Left lung (tissue), 10 donors: Measurements from ENCODE around the gene ADAMTS17. TPM values are rescaled to one million over a fixed set of nuclear protein-coding genes. Genes with fewer than 3 reads are reported as not detected.
A peak's percentile ranks its signal among the peaks of the same experiment; 100 is the strongest.

Experiments used
- ATAC-seq: fragments of 200-7000 bp; cut with Tn5 transposase; one replicate; pipeline ENCODE4 v1.9.1; 2020; ENCODE audit warnings: moderate library complexity
- DNase-seq, 4 donors: peaks; one replicate each; pipeline ENCODE4 v3.0.0-alpha.2; 2013 to 2020
- H3K27ac ChIP-seq, 2 donors: fragments of 200-600 bp; sonication (generic) in 1 of 2; one replicate each; pipeline versions ENCODE4 v1.5.0 to v1.8.0; 2020 to 2021
- H3K27me3 ChIP-seq, 2 donors: fragments of 200-600 bp; sonication (generic) in 1 of 2; one replicate each; pipeline versions ENCODE4 v1.5.0 to v1.8.0; 2020 to 2021
- H3K36me3 ChIP-seq, 2 donors: fragments of 200-600 bp; sonication (generic) in 1 of 2; one replicate each; pipeline versions ENCODE4 v1.5.0 to v1.8.0; 2020 to 2021
- H3K4me1 ChIP-seq, 2 donors: fragments of 200-600 bp; one replicate each; pipeline ENCODE4 v1.8.0; 2021
- H3K4me3 ChIP-seq, 2 donors: fragments of 200-600 bp; sonication (generic) in 1 of 2; one replicate each; pipeline versions ENCODE4 v1.5.0 to v1.8.0; 2020 to 2021; ENCODE audit warnings: mild to moderate bottlenecking in 1 of 2
- H3K9me3 ChIP-seq, 2 donors: fragments of 200-600 bp; sonication (generic) in 1 of 2; one replicate each; pipeline versions ENCODE4 v1.5.0 to v1.8.0; 2020 to 2021
- intact Hi-C, 2 donors: fragments of 100-400 bp; cut with DNase I; formaldehyde crosslinking; loops; one replicate each; pipeline versions ENCODE4 v1.11.2 to v1.14.2; 2022
- polyA plus RNA-seq, 6 donors: library from polyadenylated mRNA; unstranded; fragments of 120-200 nt; gene quantifications; one replicate each; pipeline ENCODE4 v1.2.1, GENCODE V29; 2013; ENCODE audit not compliant: insufficient read length in 6 of 6
- total RNA-seq, 2 donors: library from RNA; stranded (reverse); fragmentation: NEBNext Ultra II Directional; extraction: Animal tissue kit (Norgen Biotek cat#: 25700); gene quantifications; one replicate each; pipeline ENCODE4 v1.2.1, GENCODE V29; 2021
- TF ChIP-seq, protein P1 (sequence below), 2 donors: fragments of 200-600 bp; sonication (generic) in 1 of 2; IDR thresholded peaks; one replicate each; pipeline versions ENCODE4 v1.5.0 to v1.8.0; 2021; ENCODE audit warnings: antibody characterized with exemption in 2 of 2
- donor health status: DM: no; HTN: yes; CAD: no.
- donor health status: DM: no; HTN: no; CAD: no.

The ADAMTS17 gene
- total and polyA plus RNA-seq, 8 donors: 2.0 to 3.9 (median 3.4) TPM

DNA sequence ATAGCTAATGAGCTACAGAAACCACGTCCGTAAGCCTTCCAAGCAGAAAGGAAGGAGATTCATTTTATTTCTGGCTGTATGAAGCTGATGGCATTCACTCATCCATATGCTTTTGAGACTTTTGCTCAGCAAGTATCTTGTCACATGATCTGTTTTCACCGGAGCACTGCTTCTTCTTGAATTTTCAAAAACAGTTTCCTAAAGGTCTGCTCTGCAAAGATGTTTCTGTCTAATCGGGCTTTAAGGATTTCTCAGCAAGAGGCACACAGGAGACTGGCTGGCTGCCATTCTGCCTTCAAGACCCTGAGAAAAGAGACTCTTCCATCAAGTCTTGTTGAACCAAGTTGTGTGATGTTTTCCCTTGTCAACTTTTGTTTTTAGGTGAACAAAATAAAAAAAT, 319.0 kb downstream of the ADAMTS17 start:
- ATAC-seq (no peak), DNase-seq (no peak)
- Histone ChIP-seq H3K4me1 (no peaks in the 10 kb centered on the region), H3K27me3 (no peaks in the 10 kb centered on the region), H3K36me3 (no peaks in the 10 kb centered on the region), H3K9me3 (peaks cover 0 to 8% of the 10 kb centered on the region in 2 donors), H3K27ac (no peak overlapping the region), H3K4me3 (no peak overlapping the region)
- TF ChIP-seq, protein P1, sequence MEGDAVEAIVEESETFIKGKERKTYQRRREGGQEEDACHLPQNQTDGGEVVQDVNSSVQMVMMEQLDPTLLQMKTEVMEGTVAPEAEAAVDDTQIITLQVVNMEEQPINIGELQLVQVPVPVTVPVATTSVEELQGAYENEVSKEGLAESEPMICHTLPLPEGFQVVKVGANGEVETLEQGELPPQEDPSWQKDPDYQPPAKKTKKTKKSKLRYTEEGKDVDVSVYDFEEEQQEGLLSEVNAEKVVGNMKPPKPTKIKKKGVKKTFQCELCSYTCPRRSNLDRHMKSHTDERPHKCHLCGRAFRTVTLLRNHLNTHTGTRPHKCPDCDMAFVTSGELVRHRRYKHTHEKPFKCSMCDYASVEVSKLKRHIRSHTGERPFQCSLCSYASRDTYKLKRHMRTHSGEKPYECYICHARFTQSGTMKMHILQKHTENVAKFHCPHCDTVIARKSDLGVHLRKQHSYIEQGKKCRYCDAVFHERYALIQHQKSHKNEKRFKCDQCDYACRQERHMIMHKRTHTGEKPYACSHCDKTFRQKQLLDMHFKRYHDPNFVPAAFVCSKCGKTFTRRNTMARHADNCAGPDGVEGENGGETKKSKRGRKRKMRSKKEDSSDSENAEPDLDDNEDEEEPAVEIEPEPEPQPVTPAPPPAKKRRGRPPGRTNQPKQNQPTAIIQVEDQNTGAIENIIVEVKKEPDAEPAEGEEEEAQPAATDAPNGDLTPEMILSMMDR (IDR thresholded peaks at IDR 0.05): no peak
- intact Hi-C loops: no loop called here

DNA sequence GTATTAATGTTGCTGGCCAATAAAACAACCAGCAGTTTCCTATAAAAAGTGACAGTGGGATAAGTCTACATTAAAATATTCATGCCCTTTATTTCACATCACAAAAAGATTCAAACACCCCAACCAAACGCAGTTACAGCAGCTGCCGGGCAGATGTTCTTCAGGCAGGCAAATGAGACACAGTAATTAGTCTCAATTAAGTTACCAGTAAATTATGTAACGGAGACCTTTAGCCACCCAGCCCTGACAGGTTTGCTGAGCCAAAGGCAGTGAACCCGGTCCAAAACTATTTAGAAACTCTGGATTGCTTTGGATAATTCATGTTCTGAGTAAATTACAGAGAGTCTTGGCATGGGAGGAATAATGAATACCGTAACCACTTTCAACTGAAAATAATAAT, 319.4 kb downstream of the ADAMTS17 start:
- DNase-seq (peak in 1 of 4 donors; percentile 28), ATAC-seq (no peak)
- Histone ChIP-seq H3K4me1 (no peaks in the 10 kb centered on the region), H3K36me3 (no peaks in the 10 kb centered on the region), H3K9me3 (peaks cover 0 to 4% of the 10 kb centered on the region in 2 donors), H3K27ac (no peak overlapping the region), H3K27me3 (no peaks in the 10 kb centered on the region), H3K4me3 (no peak overlapping the region)
- intact Hi-C loops: no loop called here
- TF ChIP-seq, protein P1 (IDR thresholded peaks at IDR 0.05): no peak

DNA sequence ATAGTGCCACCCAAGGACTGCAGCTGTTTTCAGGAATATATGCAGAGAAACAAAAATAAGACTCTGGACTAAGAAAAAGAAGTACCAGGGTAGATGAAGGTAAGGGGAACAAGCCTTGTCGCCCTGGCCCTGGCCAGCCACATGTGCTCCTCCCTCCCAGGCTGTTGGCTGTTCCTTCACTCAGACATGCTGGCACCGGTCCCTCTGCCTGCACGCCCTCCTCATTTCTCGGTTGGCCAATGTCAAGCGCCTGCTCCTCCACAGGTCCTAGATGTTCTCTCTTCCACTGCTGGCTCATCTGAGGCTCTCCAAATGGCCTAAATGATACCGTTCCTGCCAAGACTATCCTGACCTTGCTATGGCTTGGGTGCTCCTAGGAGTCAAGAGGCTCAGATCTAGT, 320.1 kb downstream of the ADAMTS17 start:
- no peaks in the 10 kb centered on the region for H3K36me3 ChIP-seq
- H3K27me3 ChIP-seq: no peaks in the 10 kb centered on the region
- DNase-seq (no peak), ATAC-seq (no peak)
- no peaks in the 10 kb centered on the region for H3K9me3 ChIP-seq
- no peaks in the 10 kb centered on the region for H3K4me1 ChIP-seq
- H3K4me3 ChIP-seq: no peak overlapping the region
- TF ChIP-seq, protein P1 (IDR thresholded peaks at IDR 0.05): no peak
- intact Hi-C loops: no loop called here
- H3K27ac ChIP-seq: no peak overlapping the region

DNA sequence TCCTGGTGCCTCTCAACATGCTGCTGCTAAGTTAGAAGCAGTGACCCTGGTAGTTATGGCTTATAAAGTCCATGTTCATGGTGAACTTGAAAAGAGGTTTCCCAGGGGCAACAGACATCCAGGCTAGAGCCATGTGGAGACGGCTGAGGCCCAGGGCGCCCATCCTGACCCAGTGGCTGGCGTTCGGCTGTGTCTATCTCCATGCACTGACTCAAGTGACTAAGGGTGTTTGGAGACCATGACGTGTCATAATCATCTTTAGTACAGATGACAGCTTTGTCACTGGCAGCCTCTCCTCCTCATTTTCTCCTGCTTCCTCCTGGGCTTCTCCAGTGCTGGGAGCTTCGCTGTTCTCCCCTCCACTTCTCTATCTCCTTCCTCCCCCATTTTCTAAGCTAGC, 321.2 kb downstream of the ADAMTS17 start:
- Histone ChIP-seq H3K4me3 (no peak overlapping the region), H3K27ac (no peak overlapping the region), H3K27me3 (no peaks in the 10 kb centered on the region), H3K4me1 (no peaks in the 10 kb centered on the region), H3K9me3 (peaks cover 0 to 2% of the 10 kb centered on the region in 2 donors), H3K36me3 (no peaks in the 10 kb centered on the region)
- TF ChIP-seq, protein P1 (IDR thresholded peaks at IDR 0.05): no peak
- intact Hi-C loops: no loop called here
- no peak for ATAC-seq
- no peak for DNase-seq

DNA sequence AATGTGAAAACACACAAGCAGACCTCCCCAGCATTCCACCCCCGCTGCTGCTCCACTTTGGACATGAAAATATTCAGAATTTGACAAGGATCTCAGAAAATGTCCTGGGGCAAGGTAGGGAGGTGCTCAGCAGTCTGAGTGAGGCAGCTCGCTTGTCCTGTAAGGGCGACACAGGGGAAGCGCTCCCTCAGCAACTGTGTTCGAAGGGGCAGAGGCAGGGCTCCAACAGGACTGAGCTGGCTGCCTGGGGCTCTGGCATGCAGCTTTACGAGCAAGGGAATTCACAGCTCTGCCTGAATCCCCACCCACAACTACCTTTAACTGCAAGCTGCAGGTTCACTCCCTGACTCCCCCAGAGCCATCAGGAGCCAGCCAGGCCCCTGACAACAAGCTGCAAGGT, 321.6 kb downstream of the ADAMTS17 start:
- H3K27ac ChIP-seq: no peak overlapping the region
- intact Hi-C loops: no loop called here
- no peaks in the 10 kb centered on the region for H3K36me3 ChIP-seq
- peaks cover 0 to 2% of the 10 kb centered on the region in 2 donors for H3K9me3 ChIP-seq
- H3K27me3 ChIP-seq: no peaks in the 10 kb centered on the region
- no peak for DNase-seq
- TF ChIP-seq, protein P1 (IDR thresholded peaks at IDR 0.05): no peak
- ATAC-seq: no peak
- no peaks in the 10 kb centered on the region for H3K4me1 ChIP-seq
- no peak overlapping the region for H3K4me3 ChIP-seq
